ENCODE results near the gene NLGN4X. TPM values are rescaled to one million over a fixed set of nuclear protein-coding genes. Genes with fewer than 3 reads are reported as not detected.

NLGN4X gene
- total RNA-seq, 2 experiments from 2014 or later: 0.05 to 0.12 TPM

- H3K4me1 Mint-ChIP-seq: no peaks in the 10 kb centered on the region
- no peaks in the 10 kb centered on the region for H3K9me3 Mint-ChIP-seq
- H3K27ac Mint-ChIP-seq: no peak overlapping the region
- POLR2A ChIA-PET: no interaction called here
- no peak for DNase-seq
- no peak overlapping the region for H3K4me3 Mint-ChIP-seq
- H3K27me3 Mint-ChIP-seq: no peaks in the 10 kb centered on the region
- CTCF ChIA-PET: no interaction called here
- no peaks in the 10 kb centered on the region for H3K36me3 Mint-ChIP-seq (ENCODE audit: low read depth)
These were observed 97.4 kb downstream of the NLGN4X start for GRCh38 chrX:6131287-6131686.

DNA sequence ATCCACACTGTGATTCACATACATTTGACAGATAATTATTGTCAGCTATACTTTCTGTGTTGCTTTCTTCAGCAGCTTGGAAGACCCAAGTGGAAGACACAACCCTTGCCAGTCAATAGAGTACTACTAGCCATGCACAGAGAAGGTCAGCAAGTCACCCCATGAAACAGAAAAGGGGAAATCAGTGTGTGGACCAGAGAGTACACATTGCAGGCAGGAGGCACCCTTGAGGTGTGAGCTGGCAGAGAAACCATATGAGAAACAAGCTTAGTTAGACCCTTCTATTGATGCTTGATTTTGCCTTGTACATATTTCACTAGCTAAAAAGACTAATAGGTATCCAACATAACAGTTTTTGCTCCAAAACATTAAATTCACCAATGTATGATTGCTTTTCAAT is 99.5 kb downstream of the NLGN4X start:
- Mint-ChIP-seq H3K27me3 (no peaks in the 10 kb centered on the region), H3K36me3 (ENCODE audit: low read depth) (no peaks in the 10 kb centered on the region), H3K4me3 (no peak overlapping the region), H3K9me3 (no peaks in the 10 kb centered on the region), H3K27ac (no peak overlapping the region), H3K4me1 (no peaks in the 10 kb centered on the region)
- POLR2A ChIA-PET: no interaction called here
- CTCF ChIA-PET: no interaction called here
- DNase-seq: no peak

- no peak overlapping the region for H3K4me3 Mint-ChIP-seq
- H3K9me3 Mint-ChIP-seq: no peaks in the 10 kb centered on the region
- H3K4me1 Mint-ChIP-seq: no peaks in the 10 kb centered on the region
- H3K27ac Mint-ChIP-seq: no peak overlapping the region
- H3K27me3 Mint-ChIP-seq: no peaks in the 10 kb centered on the region
- POLR2A ChIA-PET: no interaction called here
- no peak for DNase-seq
- CTCF ChIA-PET: no interaction called here
- no peaks in the 10 kb centered on the region for H3K36me3 Mint-ChIP-seq (ENCODE audit: low read depth)
These were observed 108.3 kb downstream of the NLGN4X start for GRCh38 chrX:6120329-6120728.

- Mint-ChIP-seq H3K4me3 (no peak overlapping the region), H3K27me3 (no peaks in the 10 kb centered on the region), H3K9me3 (no peaks in the 10 kb centered on the region), H3K4me1 (no peaks in the 10 kb centered on the region), H3K36me3 (ENCODE audit: low read depth) (no peaks in the 10 kb centered on the region), H3K27ac (no peak overlapping the region)
- no peak for DNase-seq
- POLR2A ChIA-PET: no interaction called here
- CTCF ChIA-PET: no interaction called here
These were observed 133.2 kb downstream of the NLGN4X start for GRCh38 chrX:6095469-6095868.

DNA sequence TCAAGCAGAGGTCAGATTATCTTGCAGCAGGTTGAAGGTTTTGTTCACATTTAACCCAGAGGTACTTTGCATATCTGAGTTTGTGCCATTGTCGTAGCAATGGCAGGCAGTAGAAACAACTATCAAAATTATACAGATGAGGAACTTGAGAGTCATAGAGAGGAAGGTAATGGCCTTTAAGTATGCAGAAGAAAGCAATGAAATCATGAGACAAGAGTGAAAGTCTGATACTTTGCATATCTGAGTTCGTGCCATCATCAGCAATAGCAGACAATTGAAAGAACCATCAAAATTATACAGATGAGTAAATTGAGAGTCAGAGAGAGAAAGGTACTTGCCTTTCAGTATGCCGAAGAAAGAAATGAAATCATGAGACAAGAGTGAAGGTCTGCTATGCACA is 154.1 kb downstream of the NLGN4X start:
- Mint-ChIP-seq H3K9me3 (no peaks in the 10 kb centered on the region), H3K36me3 (ENCODE audit: low read depth) (no peaks in the 10 kb centered on the region), H3K27me3 (no peaks in the 10 kb centered on the region), H3K4me1 (no peaks in the 10 kb centered on the region), H3K27ac (no peak overlapping the region), H3K4me3 (no peak overlapping the region)
- POLR2A ChIA-PET: no interaction called here
- CTCF ChIA-PET: no interaction called here
- no peak for DNase-seq

GRCh38 chrX:6071731-6072130 is 156.9 kb downstream of the NLGN4X start:
- DNase-seq: no peak
- no peak overlapping the region for H3K27ac Mint-ChIP-seq
- no peaks in the 10 kb centered on the region for H3K27me3 Mint-ChIP-seq
- no peaks in the 10 kb centered on the region for H3K9me3 Mint-ChIP-seq
- ChIA-PET POLR2A (no interaction called here), CTCF (no interaction called here)
- H3K4me1 Mint-ChIP-seq: no peaks in the 10 kb centered on the region
- no peak overlapping the region for H3K4me3 Mint-ChIP-seq
- H3K36me3 Mint-ChIP-seq (ENCODE audit: low read depth): no peaks in the 10 kb centered on the region

GRCh38 chrX:6067600-6067999 is 161.1 kb downstream of the NLGN4X start:
- Mint-ChIP-seq H3K9me3 (no peaks in the 10 kb centered on the region), H3K36me3 (ENCODE audit: low read depth) (no peaks in the 10 kb centered on the region), H3K27me3 (no peaks in the 10 kb centered on the region), H3K27ac (no peak overlapping the region), H3K4me1 (no peaks in the 10 kb centered on the region), H3K4me3 (no peak overlapping the region)
- ChIA-PET POLR2A (no interaction called here), CTCF (no interaction called here)
- no peak for DNase-seq

DNA sequence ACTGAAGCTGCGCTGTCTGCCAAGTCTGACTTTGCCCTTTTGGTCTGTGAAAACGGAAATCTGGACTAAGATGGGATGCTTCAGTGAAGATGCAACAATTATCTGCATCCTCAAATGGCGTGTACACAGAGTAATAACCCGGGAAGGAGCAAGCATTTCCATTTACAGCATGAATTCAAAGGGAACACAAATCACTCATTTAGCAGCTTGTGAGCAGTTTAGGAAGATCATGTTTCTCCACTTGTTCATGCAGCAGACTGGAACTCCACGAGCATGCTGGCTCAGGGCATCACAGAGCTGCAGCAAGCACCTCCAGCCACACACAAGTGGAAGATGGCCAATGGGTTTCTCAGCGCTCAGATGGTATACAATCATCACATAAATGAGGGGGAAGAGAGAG is 175.5 kb downstream of the NLGN4X start:
- no peak for DNase-seq
- POLR2A ChIA-PET: no interaction called here
- Mint-ChIP-seq H3K4me3 (no peak overlapping the region), H3K27ac (no peak overlapping the region), H3K9me3 (no peaks in the 10 kb centered on the region), H3K27me3 (no peaks in the 10 kb centered on the region), H3K4me1 (no peaks in the 10 kb centered on the region), H3K36me3 (ENCODE audit: low read depth) (no peaks in the 10 kb centered on the region)
- CTCF ChIA-PET: interaction anchor here (0.7 kb wide), 1 partner anchor 10 kb away, joined by 3 read pairs; no protein-coding TSS in a partner anchor

DNA sequence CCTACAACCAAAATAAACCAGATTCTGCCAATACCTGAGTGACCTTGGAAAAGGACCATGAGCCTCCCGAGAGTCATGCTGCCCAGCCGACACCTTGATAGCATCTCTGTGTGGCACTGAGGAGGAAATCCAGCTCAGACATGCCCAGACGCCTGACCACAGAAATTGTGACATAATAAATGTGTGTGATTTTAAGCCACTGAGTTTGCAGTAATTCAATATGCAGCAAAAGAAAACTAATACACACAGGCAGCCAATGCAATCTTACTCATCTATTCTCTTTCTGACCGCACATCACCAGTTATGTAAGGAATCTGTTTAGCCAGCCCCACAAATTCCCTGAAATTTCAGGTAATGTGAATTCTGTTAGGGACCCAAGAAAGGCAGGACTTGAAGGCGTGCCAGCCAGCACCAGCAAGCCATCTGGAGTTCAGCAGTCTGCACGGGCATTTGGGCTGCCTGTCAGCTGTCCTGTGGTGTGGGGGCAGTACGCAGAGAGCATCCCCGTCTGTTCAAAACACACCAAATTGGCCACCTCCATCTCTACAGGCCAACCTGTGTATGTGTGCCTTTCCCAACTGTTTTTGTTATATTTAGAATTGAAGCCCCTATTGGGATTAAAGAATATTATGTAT is 176.4 kb downstream of the NLGN4X start:
- no peaks in the 10 kb centered on the region for H3K4me1 Mint-ChIP-seq
- no peaks in the 10 kb centered on the region for H3K36me3 Mint-ChIP-seq (ENCODE audit: low read depth)
- H3K27me3 Mint-ChIP-seq: no peaks in the 10 kb centered on the region
- POLR2A ChIA-PET: no interaction called here
- DNase-seq: no peak
- no peak overlapping the region for H3K27ac Mint-ChIP-seq
- no peaks in the 10 kb centered on the region for H3K9me3 Mint-ChIP-seq
- no peak overlapping the region for H3K4me3 Mint-ChIP-seq
- CTCF ChIA-PET: no interaction called here

GRCh38 chrX:6049132-6049531 is 179.5 kb downstream of the NLGN4X start:
- POLR2A ChIA-PET: no interaction called here
- no peak overlapping the region for H3K4me3 Mint-ChIP-seq

GRCh38 chrX:6041630-6042029 is 187.0 kb downstream of the NLGN4X start:
- no peaks in the 10 kb centered on the region for H3K9me3 Mint-ChIP-seq
- CTCF ChIA-PET: no interaction called here
- POLR2A ChIA-PET: no interaction called here
- H3K36me3 Mint-ChIP-seq (ENCODE audit: low read depth): no peaks in the 10 kb centered on the region
- no peak overlapping the region for H3K4me3 Mint-ChIP-seq
- H3K4me1 Mint-ChIP-seq: no peaks in the 10 kb centered on the region
- H3K27ac Mint-ChIP-seq: no peak overlapping the region
- no peaks in the 10 kb centered on the region for H3K27me3 Mint-ChIP-seq
- DNase-seq: no peak

More at GRCh38 chrX:6049132-6049531, 179.5 kb downstream of the NLGN4X start:
- Mint-ChIP-seq H3K27me3 (no peaks in the 10 kb centered on the region), H3K9me3 (no peaks in the 10 kb centered on the region), H3K36me3 (ENCODE audit: low read depth) (no peaks in the 10 kb centered on the region), H3K4me1 (no peaks in the 10 kb centered on the region), H3K27ac (no peak overlapping the region)
- no peak for DNase-seq
- CTCF ChIA-PET: no interaction called here

- Mint-ChIP-seq H3K9me3 (no peaks in the 10 kb centered on the region), H3K27ac (no peak overlapping the region), H3K4me1 (no peaks in the 10 kb centered on the region), H3K36me3 (ENCODE audit: low read depth) (no peaks in the 10 kb centered on the region), H3K4me3 (no peak overlapping the region), H3K27me3 (no peaks in the 10 kb centered on the region)
- ChIA-PET POLR2A (no interaction called here), CTCF (interaction anchor here (0.7 kb wide), 1 partner anchor 1222 kb away, joined by 6 read pairs; no protein-coding TSS in a partner anchor)
- DNase-seq: no peak
These were observed 199.7 kb downstream of the NLGN4X start for GRCh38 chrX:6029014-6029413.

GRCh38 chrX:6026980-6027379 is 201.7 kb downstream of the NLGN4X start:
- Mint-ChIP-seq H3K4me1 (peaks cover under 1% of the 10 kb centered on the region), H3K27ac (no peak overlapping the region), H3K36me3 (ENCODE audit: low read depth) (no peaks in the 10 kb centered on the region), H3K27me3 (no peaks in the 10 kb centered on the region), H3K4me3 (no peak overlapping the region), H3K9me3 (no peaks in the 10 kb centered on the region)
- DNase-seq: no peak
- ChIA-PET POLR2A (no interaction called here), CTCF (no interaction called here)

DNA sequence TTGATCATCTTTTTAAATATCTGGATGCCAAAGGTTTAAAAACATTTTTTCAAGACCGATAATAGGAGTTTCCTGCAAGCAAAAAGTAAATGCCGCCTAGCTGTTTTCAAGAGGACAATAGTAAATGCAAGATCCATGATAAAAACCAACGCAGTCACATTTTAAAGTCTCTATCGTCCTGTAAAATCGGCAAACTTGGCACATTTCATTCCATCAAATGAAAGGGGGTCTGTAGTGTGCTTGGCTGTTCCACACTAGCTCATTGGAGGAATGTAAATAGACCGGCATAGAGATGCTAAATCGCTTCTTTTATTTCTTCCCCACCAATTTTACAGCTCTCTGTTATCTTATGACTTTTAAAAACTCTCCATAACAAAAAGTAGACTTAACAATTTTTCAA is 202.2 kb downstream of the NLGN4X start:
- no peaks in the 10 kb centered on the region for H3K36me3 Mint-ChIP-seq (ENCODE audit: low read depth)
- ChIA-PET POLR2A (no interaction called here), CTCF (interaction anchor here (0.7 kb wide), 1 partner anchor 100 kb away, joined by 3 read pairs; no protein-coding TSS in a partner anchor)
- no peaks in the 10 kb centered on the region for H3K27me3 Mint-ChIP-seq
- H3K27ac Mint-ChIP-seq: no peak overlapping the region
- H3K4me1 Mint-ChIP-seq: peaks cover 4% of the 10 kb centered on the region
- no peaks in the 10 kb centered on the region for H3K9me3 Mint-ChIP-seq
- no peak for DNase-seq
- no peak overlapping the region for H3K4me3 Mint-ChIP-seq
